BLaER1 treated with 17β-estradiol and CSF1 and Interleukin-3, amounts not matched to agents 10 nM and 100 nM (cell line): ENCODE results near the gene ACTC1.

Source experiments
- H3K27ac ChIP-seq, 11 experiments: shearing (Covaris generic); formaldehyde crosslinking; 2 replicates each; pipeline ENCODE4 v1.8.1; 2022
- H3K27me3 ChIP-seq, 11 experiments: shearing (Covaris generic); formaldehyde crosslinking; 2 replicates each; pipeline ENCODE4 v1.8.1; 2022
- H3K36me3 ChIP-seq, 11 experiments: shearing (Covaris generic); formaldehyde crosslinking; 2 replicates each; pipeline ENCODE4 v1.8.1; 2022
- H3K4me1 ChIP-seq, 10 experiments: shearing (Covaris generic); formaldehyde crosslinking; 2 replicates each; pipeline ENCODE4 v1.8.1; 2022
- H3K4me2 ChIP-seq, 11 experiments: shearing (Covaris generic); formaldehyde crosslinking; 2 replicates each; pipeline ENCODE4 v1.8.1; 2022
- H3K4me3 ChIP-seq, 10 experiments: shearing (Covaris generic); formaldehyde crosslinking; 2 replicates each; pipeline ENCODE4 v1.8.1; 2022
- H3K9ac ChIP-seq, 11 experiments: shearing (Covaris generic); formaldehyde crosslinking; 2 replicates each; pipeline ENCODE4 v1.8.1; 2022
- H3K9me3 ChIP-seq, 11 experiments: shearing (Covaris generic); formaldehyde crosslinking; replicated peaks in 1 of 11; 2 replicates each; pipeline ENCODE4 v1.8.1; 2022
- H4K20me1 ChIP-seq, 11 experiments: shearing (Covaris generic); formaldehyde crosslinking; 2 replicates each; pipeline ENCODE4 v1.8.1; 2022
- Cebpa-rat ChIP-seq, 11 experiments: shearing (Covaris generic); IDR thresholded peaks; 2 replicates each; pipeline ENCODE4 v1.8.1; 2022

The ACTC1 gene

GRCh38 chr15:34795267-34796081 lies at the start of gene ACTC1:
Gene ACTC1, minus strand, starts transcription at chr15:34795549. Its CDS starts 741 bp downstream, at chr15:34794808.
- Histone ChIP-seq H3K4me3 (no peak within 1 kb of the TSS), H3K4me2 (no peak within 1 kb of the TSS), H3K9me3 (no peaks in the 10 kb centered on the region; a peak in 2 of 22 replicates), H3K9ac (no peak within 1 kb of the TSS), H4K20me1 (no peaks in the 10 kb centered on the region), H3K36me3 (no peaks in the 10 kb centered on the region), H3K4me1 (no peaks in the 10 kb centered on the region; a peak in 1 of 20 replicates), H3K27me3 (no peaks in the 10 kb centered on the region), H3K27ac (no peak within 1 kb of the TSS)
- no peak for TF ChIP-seq Cebpa-rat (IDR thresholded peaks at IDR 0.05)

DNA sequence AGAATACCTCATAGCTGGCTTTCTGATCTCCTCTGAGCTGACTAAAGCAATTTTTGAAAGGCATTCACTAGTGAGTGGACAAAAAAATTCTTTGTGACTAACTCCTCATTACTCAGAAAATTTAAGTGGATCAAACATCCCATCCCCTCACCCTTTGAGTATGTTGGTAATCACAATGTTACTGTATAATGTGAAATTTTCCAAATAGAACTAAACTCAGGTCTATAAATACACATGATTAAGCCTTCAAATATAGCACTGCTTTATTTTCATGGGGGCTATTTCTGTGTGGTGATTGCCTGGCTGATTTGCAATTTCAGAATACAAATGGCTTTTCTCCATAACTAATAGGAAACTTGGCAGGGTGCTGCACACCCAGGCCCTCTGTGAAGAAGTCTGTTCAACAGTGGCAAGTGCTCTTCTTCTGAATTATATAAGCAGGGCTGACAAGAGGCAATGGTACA lies 45.9 kb upstream of the ACTC1 start:
- Histone ChIP-seq H3K9me3 (no peaks in the 10 kb centered on the region), H3K4me2 (no peak overlapping the region), H3K27me3 (no peaks in the 10 kb centered on the region), H3K27ac (no peak overlapping the region), H3K4me1 (peaks cover 0 to 6% (median 2%) of the 10 kb centered on the region in 10 experiments; a peak in 4 of 20 replicates), H3K36me3 (no peaks in the 10 kb centered on the region), H3K4me3 (no peak overlapping the region), H3K9ac (no peak overlapping the region), H4K20me1 (no peaks in the 10 kb centered on the region)
- TF ChIP-seq Cebpa-rat (IDR thresholded peaks at IDR 0.05) = no peak

DNA sequence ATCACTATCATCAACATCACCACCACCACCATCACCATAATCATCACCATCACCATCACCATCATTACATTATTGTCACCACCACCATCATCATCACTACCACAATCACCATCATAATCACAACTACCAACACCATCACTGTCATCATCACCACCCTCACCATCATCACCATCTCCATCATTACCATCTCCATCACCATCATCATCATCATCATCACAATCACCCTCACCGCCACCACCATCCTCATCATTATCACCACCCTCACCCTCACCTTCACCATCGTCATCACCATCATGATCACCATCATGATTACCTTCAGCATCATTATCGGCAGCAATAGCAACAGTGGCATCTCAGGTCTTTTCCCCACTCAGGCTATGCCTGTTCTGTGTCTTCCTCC lies 42.9 kb upstream of the ACTC1 start:
- Histone ChIP-seq H3K27me3 (no peaks in the 10 kb centered on the region), H3K27ac (no peak overlapping the region), H3K36me3 (no peaks in the 10 kb centered on the region), H3K4me1 (peaks cover 0 to 6% (median 2%) of the 10 kb centered on the region in 10 experiments; a peak in 4 of 20 replicates), H3K4me3 (no peak overlapping the region), H3K4me2 (no peak overlapping the region), H4K20me1 (no peaks in the 10 kb centered on the region), H3K9ac (no peak overlapping the region), H3K9me3 (peaks cover 0 to 14% (median 4%) of the 10 kb centered on the region in 11 experiments; a peak in 6 of 22 replicates)
- no peak for TF ChIP-seq Cebpa-rat (IDR thresholded peaks at IDR 0.05)

DNA sequence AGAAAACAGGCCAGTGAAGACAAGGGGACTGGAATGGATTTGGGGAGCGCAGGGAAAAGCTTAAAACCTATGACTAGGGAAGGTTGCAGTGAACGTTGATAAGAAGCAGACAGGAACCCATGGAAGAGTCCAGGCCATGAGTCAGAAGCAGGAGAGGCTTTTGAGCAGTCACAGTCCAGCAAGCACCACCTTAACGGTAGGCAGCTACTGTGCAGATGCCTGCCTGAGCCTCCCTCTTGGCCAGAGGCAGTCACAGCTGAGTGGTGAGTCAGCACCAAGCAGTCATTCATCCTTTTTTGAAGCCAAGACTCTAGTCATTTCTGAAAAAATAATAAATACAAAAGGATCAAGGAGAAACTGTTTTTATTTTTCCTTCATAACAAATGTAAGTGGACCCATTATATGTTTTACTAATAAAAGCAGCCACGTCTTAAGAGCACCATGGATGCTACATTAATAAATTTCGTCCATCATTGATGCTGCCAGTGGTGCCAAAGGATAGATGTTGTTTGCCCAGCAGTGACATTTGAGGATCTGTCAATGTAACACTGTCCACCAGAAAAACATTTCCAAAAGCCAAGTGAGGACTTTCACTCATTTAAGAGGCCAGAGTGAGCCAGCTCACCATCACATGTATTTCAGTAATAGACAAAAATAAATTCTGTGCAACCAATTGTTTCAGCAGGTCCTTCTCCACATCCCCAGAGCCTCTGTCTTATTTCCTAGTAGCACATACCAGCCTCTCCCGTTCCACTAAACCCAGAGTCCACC lies 42.1 kb upstream of the ACTC1 start:
- H3K9ac ChIP-seq = no peak overlapping the region
- no peaks in the 10 kb centered on the region for H3K27me3 ChIP-seq
- H4K20me1 ChIP-seq = no peaks in the 10 kb centered on the region
- peaks cover 0 to 18% (median 4%) of the 10 kb centered on the region in 11 experiments; a peak in 6 of 22 replicates for H3K9me3 ChIP-seq
- TF ChIP-seq Cebpa-rat (IDR thresholded peaks at IDR 0.05) = no peak
- peak overlapping the region in 1 of 11 experiments; percentile 16; a peak in 3 of 22 replicates for H3K4me2 ChIP-seq
- H3K4me1 ChIP-seq = peaks cover 0 to 6% (median 2%) of the 10 kb centered on the region in 10 experiments; a peak in 4 of 20 replicates
- no peak overlapping the region for H3K27ac ChIP-seq
- no peaks in the 10 kb centered on the region for H3K36me3 ChIP-seq
- H3K4me3 ChIP-seq = no peak overlapping the region

DNA sequence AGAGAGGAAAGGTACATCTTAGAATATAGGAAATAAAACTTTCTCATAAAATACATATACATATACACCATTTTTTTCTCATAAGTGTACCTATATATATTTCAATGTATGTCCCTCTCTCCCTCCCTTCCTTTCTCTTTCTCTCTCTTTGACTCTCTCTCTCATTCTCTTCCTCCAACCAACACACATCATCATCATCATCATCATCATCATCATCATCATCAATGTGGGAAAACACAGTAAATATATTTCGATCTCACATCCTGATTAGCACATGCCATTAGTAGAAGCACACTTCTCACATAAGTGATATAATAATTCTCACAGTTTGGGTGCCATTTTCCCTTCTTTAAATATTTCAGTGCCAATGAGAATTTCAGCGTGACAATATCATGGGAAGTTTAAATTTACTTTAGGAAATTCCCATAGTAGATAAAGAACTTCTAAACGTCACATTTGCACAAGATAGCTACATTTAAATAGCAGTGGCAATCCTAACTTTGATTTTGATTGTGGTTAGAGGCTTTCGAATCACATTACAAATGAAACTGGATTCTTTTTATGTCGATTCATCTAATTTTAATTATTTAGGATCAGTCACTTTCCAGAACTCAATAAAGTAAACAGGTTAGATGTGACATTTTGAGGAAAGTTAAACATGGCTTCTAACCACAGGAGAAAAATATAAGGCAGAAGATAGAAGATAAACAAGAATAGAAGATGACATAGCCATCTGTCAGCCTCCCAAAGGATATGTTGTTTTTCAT lies 33.0 kb upstream of the ACTC1 start:
- no peaks in the 10 kb centered on the region for H3K36me3 ChIP-seq
- no peak overlapping the region for H3K4me3 ChIP-seq
- no peak overlapping the region for H3K9ac ChIP-seq
- no peaks in the 10 kb centered on the region for H3K27me3 ChIP-seq
- peak overlapping the region in 1 of 11 experiments; percentile 44; a peak in 1 of 22 replicates for H3K27ac ChIP-seq
- TF ChIP-seq Cebpa-rat (IDR thresholded peaks at IDR 0.05) = no peak
- H3K4me2 ChIP-seq = peak overlapping the region in 7 of 11 experiments; percentile 4 to 41 (median 28); a peak in 12 of 22 replicates
- H3K4me1 ChIP-seq = peaks cover 0 to 15% (median 8%) of the 10 kb centered on the region in 10 experiments; a peak in 13 of 20 replicates
- H4K20me1 ChIP-seq = no peaks in the 10 kb centered on the region
- H3K9me3 ChIP-seq = 0 out of 22 replicates have a peak, but pooled peaks cover 0 to 5% (median 0%) of the 10 kb centered on the region in 11 experiments

DNA sequence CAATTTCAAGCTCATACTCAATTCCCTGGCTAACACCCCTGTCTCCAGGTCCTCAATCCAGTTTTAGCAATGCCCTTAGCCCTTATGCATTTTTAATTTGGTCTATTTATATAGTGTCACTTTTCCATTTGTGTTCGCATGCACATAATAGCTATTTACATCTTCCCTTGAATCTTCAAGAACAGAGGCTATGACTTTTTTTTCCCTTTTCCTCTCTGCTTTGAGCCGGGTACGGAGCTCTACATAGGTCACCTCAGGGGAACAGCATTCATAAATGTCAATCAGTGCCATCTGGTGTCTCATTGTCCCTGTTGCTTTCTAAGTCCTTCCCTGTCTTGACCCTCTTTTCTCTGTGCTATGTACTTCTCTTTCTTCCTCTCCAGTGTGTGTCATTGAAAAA lies 26.5 kb upstream of the ACTC1 start:
- TF ChIP-seq Cebpa-rat (IDR thresholded peaks at IDR 0.05) = no peak
- no peaks in the 10 kb centered on the region for H3K9me3 ChIP-seq
- no peak overlapping the region for H3K9ac ChIP-seq
- H3K4me3 ChIP-seq = no peak overlapping the region
- no peaks in the 10 kb centered on the region for H3K36me3 ChIP-seq
- H3K27me3 ChIP-seq = no peaks in the 10 kb centered on the region
- H4K20me1 ChIP-seq = no peaks in the 10 kb centered on the region
- H3K4me2 ChIP-seq = no peak overlapping the region
- H3K4me1 ChIP-seq = no peaks in the 10 kb centered on the region
- H3K27ac ChIP-seq = no peak overlapping the region

DNA sequence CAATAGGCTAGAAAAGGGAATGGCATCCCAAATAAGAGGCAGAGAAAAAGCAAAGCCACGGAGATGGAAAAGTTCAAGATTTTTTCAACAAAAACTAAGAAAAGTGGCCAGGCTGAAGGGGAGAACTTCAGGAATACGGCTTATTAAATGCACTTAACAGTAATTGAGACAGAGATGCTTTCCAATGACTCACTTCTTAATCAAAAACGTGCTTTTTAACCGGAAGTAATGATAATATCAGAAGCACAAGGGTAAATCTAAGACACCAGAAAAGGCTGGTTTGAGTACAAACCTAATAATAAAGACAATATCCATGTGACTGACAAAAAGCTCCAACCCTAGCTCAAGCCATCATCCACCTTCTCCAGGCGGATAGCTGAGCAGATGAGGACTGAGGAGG lies 24.8 kb upstream of the ACTC1 start:
- H3K27me3 ChIP-seq = no peaks in the 10 kb centered on the region
- no peaks in the 10 kb centered on the region for H3K9me3 ChIP-seq
- H3K9ac ChIP-seq = no peak overlapping the region
- H3K4me3 ChIP-seq = no peak overlapping the region
- H3K27ac ChIP-seq = no peak overlapping the region
- no peak overlapping the region for H3K4me2 ChIP-seq
- no peaks in the 10 kb centered on the region for H4K20me1 ChIP-seq
- H3K4me1 ChIP-seq = no peaks in the 10 kb centered on the region
- no peak for TF ChIP-seq Cebpa-rat (IDR thresholded peaks at IDR 0.05)
- no peaks in the 10 kb centered on the region for H3K36me3 ChIP-seq

- H3K9me3 ChIP-seq = no peaks in the 10 kb centered on the region
- H3K27me3 ChIP-seq = no peaks in the 10 kb centered on the region
- no peaks in the 10 kb centered on the region for H3K36me3 ChIP-seq
- H3K4me3 ChIP-seq = no peak overlapping the region
- no peak overlapping the region for H3K4me2 ChIP-seq
- H3K27ac ChIP-seq = no peak overlapping the region
- no peaks in the 10 kb centered on the region for H3K4me1 ChIP-seq
- TF ChIP-seq Cebpa-rat (IDR thresholded peaks at IDR 0.05) = no peak
- no peak overlapping the region for H3K9ac ChIP-seq
- no peaks in the 10 kb centered on the region for H4K20me1 ChIP-seq
Observed at GRCh38 chr15:34818526-34818925, 23.2 kb upstream of the ACTC1 start.

DNA sequence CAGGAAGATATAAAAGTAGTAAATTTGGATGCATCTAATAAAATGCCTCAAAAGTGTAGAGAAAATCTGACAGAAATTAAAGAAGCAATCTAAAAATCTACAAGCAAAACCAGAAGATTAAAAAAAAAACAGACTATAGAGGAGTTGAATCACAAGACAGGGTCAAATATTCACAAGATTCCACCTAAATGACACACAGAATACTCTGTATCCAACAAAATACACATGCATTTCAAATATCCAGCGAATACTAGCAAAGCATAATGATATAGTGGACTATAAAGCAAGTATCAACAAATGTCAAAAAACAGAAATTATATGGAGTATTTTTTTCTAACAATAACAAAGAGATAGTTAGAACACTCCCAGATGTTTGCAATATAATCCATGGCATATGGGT lies 20.5 kb upstream of the ACTC1 start:
- no peak overlapping the region for H3K9ac ChIP-seq
- H4K20me1 ChIP-seq = no peaks in the 10 kb centered on the region
- H3K9me3 ChIP-seq = no peaks in the 10 kb centered on the region
- H3K27me3 ChIP-seq = no peaks in the 10 kb centered on the region
- H3K27ac ChIP-seq = no peak overlapping the region
- no peak for TF ChIP-seq Cebpa-rat (IDR thresholded peaks at IDR 0.05)
- H3K36me3 ChIP-seq = no peaks in the 10 kb centered on the region
- no peak overlapping the region for H3K4me2 ChIP-seq
- H3K4me3 ChIP-seq = no peak overlapping the region
- no peaks in the 10 kb centered on the region for H3K4me1 ChIP-seq
